Measurements from ENCODE around the gene VAV1.
"Not testable (repeated sequence)": the region's sequence is repeated elsewhere in the genome, so short reads cannot be mapped to it uniquely, and the experiment has no call there.

The VAV1 gene

DNA sequence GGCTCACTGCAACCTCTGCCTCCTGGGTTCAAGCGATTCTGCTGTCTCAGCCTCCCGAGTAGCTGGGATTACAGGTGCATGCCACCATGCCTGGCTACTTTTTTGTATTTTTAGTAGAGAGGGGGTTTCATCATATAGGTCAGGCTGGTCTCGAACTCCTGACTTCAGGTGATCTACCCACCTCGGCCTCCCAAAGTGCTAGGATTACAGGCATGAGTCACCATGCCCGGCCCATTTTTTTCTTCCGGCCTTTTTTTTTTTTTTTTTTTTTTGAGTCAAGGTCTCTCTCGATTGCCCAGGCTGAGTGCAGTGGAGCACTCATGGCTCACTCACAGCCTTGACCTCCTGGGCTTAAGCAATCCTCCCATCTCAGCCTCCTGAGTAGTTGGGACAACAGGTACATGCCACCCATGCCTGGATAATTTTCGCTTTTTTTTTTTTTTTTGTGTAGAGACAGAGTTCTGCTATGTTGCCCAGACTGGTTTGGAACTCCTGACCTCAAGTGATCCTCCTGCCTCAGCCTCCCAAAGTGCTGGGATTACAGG, 10.2 kb upstream of the VAV1 start:
- DNase-seq, result not testable (repeated sequence)

DNA sequence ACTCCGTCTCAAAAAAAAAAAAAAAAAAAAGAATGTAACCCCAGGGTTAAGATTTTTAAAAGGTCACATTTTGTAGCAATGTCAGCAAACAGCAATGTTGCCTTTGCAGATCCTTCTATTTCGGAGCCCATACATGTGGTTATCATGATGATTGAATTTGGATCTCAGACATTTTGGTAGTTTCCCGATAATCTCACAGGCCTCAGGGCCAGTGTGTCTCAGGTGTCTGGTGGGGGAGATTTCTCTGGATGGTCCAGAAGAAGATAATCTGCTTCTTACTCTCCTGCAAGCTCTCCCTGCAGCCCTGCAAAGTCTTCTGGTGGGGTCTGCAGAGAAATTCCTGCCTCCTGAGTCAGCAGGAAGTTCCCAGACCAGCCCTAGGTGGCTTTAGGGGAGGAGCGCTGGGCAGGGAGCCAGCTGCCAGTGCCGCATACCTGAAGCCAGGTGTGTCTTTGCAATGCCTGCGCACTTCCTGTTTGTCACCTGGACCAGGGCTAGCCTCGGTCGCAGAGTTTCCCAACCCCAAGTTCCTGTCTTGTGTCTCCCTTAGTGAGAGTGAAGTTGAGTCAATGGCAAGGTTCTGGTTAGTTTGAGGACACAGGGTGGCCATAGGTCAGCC, 6.7 kb upstream of the VAV1 start:
- DNase-seq, result no peak

DNA sequence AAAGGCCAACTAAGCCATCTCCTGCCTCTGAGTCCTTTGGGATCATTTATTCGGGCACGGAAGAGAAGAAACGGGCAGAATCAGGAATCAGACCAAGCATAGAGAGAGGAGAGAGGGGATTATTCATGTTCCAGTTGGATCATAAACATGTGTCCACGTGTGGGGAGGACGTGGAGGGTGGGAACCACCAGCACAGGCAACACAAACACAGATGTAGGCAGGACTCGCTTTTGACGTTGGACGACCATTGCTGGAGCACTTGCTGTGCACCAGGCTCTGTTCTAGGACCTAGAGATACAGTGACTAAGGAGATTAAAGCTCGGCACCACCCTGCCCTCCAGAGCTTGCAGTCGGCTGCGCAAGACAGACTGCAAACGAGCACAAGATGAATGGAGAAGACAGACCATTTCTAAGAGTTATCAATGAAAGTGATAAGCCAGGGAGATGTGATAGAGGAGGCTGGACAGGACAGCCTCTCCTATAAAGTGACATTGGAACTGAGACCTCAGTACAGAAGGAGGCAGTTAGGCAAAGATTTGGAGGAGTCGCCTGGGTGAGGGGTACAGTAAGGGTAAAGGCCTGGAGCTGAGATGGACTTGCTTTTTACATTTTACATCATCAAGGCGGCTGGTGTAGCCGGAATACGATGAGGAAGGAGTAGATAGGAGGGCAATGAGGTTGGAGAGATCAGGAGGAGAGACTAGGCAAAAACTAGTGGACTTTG, 6.0 kb upstream of the VAV1 start:
- no peak for DNase-seq

DNA sequence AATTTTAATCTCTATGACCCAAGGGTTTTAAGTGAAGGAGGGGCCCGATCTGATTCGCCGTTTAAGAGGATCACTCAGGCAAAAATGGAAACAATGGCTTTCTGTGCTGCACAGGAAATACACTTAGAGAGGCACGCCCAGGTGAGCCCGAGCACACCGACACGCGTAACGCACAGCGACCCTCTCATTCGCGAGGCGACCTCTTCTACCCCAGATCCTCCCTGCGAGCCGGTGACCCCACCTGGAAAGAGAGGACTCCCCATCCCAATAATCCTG, 5.5 kb upstream of the VAV1 start:
- no peak for DNase-seq

DNA sequence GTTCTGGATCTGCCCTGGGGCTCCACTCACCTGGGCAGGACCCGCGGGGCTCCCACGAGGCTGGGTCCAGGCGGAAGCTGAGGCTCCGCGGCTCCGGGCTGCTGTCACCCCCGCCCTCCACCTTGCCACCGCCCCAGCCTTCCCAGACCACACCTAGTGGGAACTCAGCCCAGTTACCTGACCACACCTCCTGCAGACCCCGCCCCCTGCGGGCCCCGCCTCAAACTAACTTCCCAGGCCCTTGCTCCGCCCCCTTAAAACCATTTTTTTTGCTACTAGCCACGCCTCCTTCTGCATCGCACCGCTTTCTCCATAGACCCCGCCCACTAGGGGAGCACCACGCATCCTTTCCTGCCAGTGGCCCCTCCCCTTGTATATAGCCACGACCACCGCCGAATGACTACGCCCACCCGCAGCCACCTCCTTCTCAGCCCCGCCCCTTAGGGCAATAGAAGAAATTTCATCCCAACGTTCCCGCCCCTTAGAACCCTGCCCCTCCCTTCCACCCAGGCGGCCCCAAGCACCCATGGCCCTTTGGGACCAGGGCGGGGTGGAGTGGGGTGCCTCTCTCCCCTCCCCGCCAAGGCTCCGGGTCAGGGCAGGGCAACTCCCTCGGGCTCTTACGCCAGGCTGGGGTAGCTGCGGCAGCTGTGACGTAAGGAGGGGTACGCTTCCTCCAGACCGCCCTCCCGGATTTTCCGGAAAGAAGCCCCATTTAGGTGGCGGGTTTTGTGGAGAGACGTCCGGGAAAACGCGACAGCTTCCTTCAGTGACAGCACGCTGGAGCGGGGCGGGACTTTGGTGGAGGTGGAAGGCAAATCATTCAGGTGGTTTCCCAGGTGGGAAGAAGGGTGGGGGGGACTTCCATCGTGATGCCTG, 4.9 kb upstream of the VAV1 start, which contains the start of gene SH2D3A:
TSS of gene SH2D3A (minus strand) at position 79 of the 879 bp plus-strand sequence. CDS start 3,687 bp downstream, outside the sequence.
- no peak for DNase-seq

DNA sequence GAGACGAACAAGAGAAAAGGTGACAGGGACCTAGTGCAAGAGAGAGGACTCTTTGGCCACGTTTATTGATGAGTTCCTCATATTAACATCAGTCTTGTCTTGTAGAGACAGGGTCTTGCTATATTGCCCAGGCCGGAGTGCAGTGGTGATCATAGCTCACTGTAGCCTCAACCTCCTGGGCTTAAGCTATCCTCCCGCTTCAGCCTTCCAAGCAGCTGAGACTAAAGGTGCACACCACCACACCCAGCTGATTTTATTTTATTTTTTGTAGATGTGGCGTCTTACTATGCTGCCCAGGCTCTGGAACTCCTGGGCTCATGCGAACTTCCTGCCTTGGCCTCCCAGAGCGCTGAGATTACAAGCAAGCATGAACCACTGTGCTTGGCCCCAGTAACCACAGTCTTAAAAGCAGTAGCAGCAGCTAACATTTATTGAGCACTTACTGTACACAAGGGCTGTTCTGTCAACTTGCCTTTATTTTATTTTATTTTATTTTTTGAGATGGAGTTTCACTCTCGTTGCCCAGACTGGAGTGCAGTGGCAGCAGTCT, 4.2 kb upstream of the VAV1 start:
- DNase-seq, result no peak

DNA sequence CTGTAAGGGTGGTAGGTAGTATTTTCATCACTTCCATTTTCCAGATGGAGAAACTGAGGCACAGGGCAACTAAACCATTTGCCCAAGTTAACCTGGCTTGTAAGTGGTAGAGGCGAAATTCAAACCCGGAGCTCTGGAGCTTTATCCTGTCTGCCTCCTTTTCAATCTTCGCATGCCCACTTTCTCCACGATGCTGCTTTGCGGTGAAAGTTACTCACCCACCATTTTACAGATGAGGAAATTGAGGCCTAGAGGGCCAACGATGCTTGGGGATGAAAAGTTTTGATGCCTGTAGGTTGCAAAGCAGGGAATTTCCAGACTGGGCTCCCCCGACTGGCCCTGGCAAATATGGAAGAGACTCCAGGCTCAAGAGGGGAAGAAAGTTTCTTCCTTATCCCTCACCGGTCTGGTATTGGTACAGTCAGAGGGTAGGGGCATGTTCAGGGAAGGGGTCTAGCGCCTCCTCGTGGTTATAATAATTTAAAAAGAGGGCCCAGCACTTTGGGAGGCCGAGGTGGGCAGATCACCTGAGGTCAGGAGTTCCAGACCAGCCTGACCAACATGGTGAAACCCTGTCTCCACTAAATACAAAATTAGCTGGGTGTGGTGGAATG, 3.4 kb upstream of the VAV1 start:
- no peak for DNase-seq

DNA sequence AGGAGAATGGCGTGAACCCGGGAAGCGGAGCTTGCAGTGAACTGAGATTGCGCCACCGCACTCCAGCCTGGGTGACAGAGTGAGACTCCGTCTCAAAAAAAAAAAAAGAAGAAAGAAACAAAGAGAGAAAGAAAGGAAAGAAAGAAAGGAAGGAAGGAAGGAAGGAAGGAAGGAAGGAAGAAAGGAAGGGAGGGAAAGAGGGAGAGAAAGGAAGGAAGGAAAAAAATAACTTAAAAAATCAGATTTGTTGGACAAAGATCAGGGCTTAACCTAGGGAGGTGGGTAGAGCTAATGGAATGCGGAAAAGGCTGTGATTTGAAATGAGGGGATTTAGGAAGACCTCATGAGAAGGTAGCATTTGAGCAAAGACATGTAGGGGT, 870 bp upstream of the VAV1 start:
- DNase-seq, result not testable (repeated sequence)

DNA sequence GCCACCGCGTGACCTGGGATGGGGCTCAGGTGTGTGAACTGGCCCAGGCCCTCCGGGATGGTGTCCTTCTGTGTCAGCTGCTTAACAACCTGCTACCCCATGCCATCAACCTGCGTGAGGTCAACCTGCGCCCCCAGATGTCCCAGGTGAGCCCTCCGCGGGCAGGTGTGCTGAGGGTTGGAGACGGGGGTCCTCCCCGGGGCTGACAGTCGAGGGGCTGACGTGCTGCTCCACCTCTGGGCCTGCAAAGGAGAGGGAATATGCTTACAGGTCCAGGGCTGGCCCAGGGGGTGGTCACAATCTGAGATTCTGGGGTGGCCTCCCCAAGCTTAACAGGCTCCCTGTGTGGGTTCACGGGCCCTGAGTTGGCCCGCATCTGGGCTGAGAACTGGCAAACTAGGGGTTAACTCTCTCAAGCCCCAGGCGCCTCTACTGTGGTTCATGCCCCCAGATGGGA, 386 bp downstream of the VAV1 start:
- DNase-seq, result no peak

DNA sequence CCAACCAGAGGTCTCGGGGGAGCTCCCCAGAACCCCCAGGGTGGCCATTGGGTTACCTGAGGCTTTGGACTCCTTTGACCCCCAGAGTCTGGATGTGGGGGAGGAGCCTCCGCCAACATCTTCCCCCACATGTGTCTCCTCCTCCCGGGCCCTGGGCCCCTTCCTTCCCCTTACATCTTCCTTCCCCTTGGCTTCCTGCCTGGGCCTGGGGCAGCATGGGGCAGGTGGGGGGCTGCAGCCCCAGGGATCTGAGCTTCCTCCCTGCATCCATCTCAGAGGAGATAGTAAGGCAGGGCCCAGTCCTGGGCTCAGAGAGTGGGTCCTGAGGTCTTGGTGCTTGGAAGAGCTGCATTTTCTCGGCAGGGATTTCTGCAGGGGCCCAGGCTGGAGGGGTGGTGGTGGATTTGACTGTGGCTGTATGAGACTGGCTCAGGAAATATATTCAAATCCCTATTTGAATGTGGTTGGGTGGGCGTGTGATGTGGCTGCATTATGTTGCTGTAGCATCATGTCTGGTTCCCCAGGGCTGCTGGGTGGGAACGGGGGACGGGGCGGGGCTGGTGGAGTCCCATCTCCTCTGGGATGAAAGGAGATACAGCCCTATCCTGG, 919 bp downstream of the VAV1 start:
- no peak for DNase-seq

DNA sequence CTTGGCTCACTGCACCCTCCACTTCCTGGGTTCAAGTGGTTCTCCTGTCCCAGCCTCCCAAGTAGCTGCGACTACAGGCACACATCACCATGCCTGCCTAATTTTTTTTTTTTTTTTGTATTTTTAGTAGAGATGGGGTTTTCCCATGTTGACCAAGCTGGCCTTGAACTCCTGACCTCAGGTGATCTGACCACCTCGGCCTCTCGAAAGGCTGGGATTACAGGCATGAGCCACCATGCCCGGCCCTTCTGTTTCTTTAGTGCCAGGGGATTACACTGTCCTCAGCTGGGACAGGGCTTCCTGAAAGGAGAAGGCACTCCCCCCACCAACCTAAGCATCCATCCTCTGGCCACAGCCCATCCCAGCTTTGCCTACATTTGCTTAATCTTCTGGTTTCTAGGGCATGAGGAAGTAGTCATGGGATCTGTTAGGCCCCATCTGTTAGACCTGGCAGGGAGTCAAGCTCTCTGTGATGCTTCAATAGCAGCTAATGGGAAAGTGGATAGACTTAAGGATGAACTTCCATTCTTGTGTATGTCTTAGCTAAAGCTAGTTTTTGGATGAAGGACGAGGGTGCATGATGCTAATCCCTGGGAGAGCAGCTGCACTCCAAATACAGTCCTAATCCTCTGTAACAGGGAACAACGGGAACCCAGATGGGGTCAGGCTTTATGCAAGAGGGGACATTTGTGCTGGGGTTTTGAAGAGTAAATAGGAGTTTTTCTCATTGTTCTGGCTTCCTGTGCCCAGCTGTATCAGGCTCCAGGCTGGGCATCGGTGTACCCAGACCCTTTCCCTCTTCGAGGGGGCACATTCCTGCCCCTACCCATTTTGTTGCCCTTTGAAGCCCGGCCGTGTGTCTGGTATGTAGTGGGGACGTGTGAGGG, 2.6 kb downstream of the VAV1 start:
- no peak for DNase-seq

DNA sequence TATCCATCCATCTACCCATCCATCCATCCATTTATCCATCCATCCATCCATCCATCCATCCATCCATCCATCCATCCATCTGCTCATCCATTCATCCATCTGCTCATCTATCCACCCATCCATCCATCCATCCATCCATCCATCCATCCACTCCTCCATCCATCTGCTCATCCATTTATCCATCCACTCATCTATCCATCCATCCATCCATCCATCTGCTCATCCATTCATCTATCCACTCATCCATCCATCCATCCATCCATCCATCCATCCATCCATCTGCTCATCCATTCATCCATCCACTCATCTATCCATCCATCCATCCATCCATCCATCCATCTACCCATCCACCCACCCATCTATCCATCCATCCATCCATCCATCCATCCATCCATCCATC, 3.5 kb downstream of the VAV1 start:
- not testable (repeated sequence) for DNase-seq

DNA sequence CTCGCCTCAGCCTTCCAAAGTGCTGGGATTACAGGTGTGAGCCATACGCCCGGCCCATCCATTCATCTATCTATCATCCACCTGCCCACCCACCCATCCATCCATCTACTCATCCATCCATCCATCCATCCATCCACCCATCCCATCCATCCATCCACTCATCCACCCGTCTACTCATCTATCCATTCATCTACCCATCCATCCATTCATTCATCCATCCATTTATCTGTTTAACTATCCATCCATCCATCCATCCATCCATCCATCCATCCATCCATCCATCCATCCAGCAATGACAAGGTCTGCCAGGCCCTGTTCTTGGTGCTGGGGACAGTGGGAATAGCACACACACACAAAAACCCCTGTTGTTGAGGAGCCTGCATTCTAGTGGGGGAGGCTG, 4.5 kb downstream of the VAV1 start:
- no peak for DNase-seq

DNA sequence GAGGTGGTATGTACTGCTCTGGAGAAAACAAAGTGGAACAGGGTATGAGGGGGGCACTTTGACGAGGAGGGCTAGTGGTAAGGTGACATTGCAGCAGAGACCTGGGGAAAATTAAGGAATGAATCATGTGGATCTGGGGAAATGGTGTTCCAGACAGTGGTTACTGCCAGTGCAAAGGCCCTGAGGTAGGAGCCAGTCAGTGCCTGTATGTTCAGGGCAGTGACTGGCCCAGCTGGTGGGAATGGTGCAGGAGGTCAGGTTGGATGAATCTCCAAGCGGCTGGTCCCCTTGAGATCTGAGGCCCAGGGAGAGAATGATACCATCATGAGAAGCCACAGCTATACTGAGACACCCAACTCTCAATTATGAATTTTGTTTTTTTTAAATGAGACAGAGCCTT, 4.9 kb downstream of the VAV1 start:
- no peak for DNase-seq

DNA sequence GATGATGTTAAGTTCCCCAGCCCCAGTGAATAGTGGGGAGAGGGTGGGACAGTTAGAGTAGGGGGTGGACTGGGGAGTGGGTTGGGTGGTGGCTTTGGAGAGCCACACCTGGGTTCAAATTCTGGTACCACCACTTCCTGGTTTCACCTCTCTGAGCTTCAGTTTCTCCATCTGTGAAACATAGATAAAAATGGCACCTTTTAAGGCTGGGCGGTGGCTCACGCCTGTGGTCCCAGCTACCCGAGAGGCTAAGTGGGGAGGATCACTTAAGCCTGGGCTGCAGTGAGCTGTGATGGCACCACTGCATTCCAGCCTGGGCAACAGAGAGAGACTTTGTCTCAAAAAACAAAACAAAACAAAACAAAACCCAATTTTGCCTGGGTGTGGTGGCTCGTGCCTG, 5.9 kb downstream of the VAV1 start:
- DNase-seq, result no peak

DNA sequence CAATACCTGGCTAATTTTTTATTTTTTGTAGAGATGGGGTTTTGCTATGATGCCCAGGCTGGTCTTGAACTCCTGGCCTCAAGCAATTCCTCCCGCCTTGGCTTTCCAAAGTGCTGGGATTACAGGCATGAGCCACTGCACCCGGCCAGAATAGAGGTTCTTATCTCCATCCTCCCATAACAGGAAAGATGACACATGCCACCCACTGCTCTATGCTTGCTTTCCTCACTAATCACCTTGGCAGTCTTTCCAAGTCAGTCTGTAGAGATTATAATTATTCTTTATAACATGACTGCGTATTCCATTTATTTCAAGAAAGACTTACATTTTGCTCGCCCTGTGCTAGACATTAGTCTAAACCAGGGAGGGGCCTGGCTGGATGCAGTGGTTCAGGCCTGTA, 6.7 kb downstream of the VAV1 start:
- no peak for DNase-seq

DNA sequence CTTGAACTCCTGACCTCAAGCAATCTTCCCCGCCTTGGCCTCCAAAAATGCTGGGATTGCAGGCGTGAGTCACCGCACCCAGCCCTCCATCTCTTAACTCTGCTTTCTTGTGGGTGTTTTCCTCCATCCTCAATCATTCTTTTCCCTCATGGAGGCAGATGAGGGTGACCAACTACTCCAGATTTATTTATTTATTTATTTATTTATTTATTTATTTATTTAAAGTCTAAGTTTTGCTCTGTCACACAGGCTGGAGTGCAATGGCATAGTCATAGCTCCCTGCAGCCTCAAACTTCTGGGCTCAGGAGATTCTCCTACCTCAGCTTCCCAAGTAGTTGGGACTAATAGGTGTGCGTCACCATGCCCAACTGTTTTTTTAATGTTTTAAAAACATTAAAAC, 14.9 kb downstream of the VAV1 start:
- DNase-seq, result no peak

DNA sequence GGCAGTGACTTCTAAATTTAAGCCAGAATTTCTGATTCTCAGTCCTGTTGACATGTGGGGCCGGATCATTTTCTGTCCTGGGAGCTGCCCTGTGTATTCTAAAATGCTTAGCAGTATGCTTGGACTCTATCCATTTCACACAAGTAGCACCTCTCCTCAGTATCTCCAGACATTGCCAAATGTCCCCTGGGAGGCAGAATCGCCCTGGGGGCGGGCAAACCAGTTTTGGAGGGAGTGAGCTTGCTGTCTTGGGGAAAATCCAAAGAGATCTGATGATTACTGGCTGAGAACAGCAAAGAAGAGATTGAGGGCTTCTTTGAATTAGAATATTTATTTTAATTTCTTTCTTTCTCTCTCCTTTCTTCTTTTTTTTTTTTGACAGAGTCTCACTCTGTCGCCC, 16.4 kb downstream of the VAV1 start:
- no peak for DNase-seq

DNA sequence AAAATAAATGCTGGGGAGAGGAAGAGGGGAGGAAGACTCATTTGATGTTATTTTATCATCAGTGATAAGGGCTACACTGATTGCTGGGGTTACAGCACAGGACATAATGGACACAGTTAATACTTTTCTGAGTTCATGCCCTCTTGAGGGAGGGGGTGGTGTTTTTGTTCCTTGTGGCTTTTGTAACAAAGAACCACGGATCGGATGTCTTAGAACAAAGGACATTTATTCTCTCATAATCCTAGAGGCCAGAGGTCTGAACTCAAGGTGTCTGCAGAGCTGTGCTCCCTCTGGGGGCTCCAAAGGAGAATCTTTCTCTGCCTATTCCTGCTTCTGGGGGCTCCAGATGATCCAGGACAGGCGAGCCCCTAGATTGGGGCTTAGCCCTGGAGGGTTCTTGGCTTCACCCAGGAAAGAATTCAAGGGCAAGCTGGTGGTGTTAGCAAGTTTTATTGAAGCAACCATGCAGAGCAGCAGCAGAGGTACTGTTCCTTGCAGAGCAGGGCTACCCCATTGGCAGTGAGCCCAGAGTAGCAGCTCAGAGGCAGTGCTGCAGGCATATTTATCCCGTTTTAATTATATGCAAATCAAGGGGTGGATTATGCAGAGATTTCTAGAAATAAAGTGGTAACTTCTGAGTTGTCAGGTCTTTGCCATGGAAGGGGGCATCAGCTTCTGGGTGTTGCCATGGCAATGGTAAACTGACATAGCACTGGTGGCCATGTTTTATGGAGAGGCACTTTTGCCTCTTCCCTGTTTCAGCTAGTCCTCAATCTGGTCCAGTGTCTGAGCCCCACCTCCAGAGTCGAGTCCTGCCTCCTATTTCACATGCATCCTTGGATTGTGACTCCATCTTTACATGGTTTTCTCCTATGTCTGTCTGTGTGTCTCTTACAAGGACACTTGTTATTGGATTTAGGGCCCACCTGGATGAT, 18.0 kb downstream of the VAV1 start:
- DNase-seq, result no peak

DNA sequence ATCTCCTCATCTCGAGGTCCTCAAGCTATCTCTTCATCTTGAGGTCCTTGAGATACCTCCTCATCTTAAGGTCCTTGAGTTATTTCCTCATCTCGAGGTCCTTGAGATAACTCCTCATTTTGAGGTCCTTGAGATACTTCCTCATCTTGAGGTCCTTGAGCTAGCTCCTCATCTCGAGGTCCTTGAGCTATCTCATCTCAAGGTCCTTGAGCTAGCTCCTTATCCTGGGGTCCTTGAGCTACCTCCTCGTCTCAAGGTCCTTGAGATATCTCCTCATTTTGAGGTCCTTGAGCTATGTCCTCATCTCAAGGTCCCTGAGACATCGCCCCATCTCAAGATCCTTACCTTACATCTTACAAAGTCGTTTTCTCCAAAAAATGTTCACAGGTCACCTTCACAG, 18.7 kb downstream of the VAV1 start:
- no peak for DNase-seq

Measured in retina (tissue), 1 donor.